NOMO-1 (cell line): Measurements from ENCODE around the gene TSHZ2.

Source experiments
- DNase-seq, 2 experiments: peaks; one replicate each; lab custom pipeline; 2025; ENCODE audit not compliant: unreplicated experiment in 2 of 2; lab: John Stamatoyannopoulos, UW

The TSHZ2 gene

GRCh38 chr20:53124075-53124551, 152.0 kb downstream of the TSHZ2 start:
- DNase-seq = no peak

DNA sequence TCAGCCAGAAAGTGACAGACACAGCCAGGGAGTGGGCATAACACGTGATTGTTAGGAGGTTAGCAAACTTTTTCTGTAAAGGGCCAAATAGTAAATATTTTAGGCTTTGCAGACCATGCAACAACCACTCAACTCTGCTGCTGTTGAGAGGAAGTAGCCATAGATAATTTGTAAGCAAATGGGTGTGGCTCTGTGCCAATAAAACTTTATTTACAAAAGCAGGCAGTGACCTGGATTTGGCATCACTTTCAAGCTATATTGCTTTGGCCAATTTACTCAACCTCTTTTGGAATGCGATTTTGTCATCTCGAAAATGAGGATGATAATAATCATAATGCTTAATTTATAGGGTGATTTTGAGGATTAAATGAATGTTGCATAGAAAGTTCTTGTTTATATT, 152.6 kb downstream of the TSHZ2 start:
- no peak for DNase-seq

- DNase-seq = no peak
These were observed 154.0 kb downstream of the TSHZ2 start for GRCh38 chr20:53126185-53126584.

GRCh38 chr20:53127027-53127426, 154.9 kb downstream of the TSHZ2 start:
- DNase-seq = no peak

DNA sequence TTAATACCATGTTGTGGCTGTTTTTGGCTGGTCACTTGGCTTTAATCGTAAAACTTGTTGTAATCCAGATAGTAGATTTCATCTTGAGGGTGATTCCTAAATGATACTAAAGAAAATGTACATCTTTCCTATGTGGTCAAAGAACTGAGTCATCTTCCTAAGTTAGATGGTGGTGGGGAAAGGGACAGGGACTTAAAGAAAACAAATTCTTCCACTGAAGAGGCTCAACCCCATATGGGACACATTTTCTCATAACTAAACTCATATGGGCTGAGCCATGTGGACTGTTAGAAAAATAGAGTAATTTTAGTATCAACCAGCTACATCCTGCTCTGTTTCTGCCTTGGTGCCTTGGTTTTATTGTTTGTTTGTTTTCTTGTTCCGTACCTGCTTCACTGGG, 155.8 kb downstream of the TSHZ2 start:
- no peak for DNase-seq

- no peak for DNase-seq
These were observed 157.4 kb downstream of the TSHZ2 start for GRCh38 chr20:53129563-53129962.

DNA sequence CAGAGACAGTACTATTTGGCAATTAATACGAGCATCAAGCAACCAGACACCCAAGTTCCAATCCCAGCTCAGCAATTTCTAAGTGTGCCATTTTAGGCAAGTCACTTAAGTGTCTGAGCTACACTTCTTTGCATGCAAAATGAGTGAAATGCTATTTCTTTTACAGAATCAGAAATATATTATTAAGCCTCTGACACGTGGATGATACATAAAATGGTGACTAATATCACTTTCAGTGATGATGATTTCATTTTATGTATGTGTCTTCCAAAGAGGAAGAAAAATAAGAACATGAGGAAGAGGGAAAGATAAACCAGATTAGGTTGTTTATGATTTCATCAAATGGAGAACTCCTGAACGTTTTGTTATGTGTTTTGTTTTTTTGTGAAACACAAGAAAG, 158.6 kb downstream of the TSHZ2 start:
- no peak for DNase-seq

GRCh38 chr20:53133125-53133524, 161.0 kb downstream of the TSHZ2 start:
- no peak for DNase-seq

DNA sequence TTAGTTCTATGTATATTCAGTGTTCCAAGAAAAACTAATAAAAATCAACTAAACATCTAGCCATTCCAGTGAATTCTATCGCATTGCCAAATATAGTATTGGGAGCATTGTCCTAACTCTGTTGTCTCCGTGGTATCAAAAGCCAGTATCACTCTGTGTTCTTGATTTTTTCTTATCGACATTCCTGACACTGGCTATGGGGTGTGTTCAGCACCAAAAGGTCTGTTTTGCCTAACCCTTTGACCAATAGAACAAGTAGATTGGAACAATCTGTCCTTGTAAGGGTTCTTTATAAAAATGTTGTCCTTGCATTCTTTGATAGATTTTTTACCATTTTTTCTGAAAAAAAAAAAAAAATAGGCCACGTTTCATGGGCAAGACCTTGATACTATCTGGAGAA, 161.5 kb downstream of the TSHZ2 start:
- DNase-seq = no peak

DNA sequence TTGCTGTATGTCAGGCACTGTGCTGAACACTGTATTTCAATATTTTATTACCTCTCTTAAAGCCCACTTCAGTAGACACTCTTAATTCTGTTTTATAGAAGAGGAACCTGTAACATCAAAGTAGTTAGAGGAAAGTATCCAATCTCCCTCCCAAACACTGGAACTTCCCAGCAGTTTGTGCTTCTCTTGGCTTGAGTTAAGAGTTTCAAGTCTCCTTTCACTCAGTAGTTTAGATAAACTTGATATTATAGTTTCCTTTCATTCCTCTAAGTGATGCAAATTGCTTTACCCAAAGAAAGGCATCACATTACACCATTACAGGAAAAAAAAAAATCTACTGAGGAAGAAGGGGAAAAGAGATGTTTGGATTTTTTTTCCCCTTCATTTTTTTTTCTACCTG, 164.3 kb downstream of the TSHZ2 start:
- no peak for DNase-seq

DNA sequence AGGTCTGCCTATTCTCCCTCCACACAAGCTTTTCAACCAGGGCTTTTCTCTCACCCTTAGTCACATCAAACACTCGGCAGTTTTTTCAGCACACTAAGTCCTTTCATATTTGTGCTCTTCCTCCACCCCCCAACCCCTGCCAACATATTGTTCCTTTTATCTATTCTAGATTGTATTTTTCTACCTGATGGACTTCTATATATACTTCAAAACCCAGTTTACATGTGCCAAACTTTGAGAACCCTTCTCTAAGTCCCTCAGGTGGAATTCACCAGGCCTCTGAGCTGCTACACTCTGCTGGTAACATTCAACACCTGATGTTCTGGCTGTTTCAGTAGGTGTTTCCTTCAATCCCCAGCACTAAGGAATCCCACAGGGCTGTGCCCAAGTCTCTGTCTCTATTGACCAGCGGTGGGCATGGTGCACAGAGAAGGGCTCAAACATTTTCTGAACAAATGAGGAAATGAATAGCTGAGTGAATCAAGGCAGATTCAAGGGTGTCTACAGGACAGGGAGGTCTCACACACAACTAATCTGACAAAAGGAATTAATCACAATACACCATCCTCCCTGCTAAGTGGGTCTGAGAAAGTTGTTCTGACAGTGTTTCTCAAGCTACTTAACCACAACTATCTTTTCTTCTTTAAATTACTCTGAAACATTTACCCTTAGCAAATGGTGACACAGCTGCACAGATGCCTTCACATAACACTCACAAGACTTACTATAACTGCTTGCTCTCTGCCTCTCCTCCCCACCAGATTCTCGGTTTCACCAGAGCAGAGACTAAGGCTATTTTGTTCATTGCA, 166.5 kb downstream of the TSHZ2 start:
- DNase-seq = no peak

GRCh38 chr20:53141201-53142050, 169.3 kb downstream of the TSHZ2 start:
- DNase-seq = no peak

DNA sequence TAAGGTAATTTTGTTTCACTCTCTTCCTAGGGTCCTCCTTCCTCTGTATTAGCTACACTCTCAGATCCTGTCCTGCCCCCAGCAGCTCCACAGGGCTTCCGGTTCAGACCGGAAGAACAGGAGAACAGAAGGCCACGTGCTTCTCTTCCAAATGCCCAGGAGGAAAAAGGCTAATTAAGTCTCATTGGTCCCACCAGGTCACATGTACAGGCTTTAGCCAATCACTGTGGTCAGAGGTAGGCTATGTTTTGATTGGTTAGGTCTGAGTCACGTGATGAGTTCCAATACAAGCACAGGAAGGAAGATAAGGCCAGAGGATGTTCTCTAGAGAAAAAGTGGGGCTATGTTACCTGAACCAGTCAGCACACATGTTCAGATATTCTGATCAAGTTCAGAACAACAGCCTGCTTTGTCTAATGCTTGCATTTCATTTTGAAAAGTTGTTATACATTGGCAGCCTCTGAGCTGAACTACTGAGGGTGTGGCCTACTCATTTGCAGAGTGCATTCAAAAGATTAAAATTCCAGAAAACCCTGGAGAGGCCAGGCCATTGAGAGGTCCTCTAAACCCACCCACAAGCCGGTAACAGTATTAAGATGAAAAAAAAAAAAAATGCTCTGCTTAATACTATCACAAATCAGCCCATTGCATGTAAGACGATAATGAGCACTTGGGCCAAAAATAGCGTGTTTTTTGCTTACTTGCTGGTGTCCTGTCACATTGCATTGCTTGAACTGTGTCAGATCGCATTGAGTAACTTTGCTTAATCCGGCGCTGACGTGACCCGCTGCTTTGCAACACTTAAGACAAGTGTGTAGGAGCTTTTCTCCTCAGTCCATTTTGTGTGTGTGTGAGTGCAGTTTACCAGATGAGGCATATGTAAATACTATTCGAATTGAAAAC, 170.3 kb downstream of the TSHZ2 start:
- no peak for DNase-seq

- no peak for DNase-seq
These were observed 174.2 kb downstream of the TSHZ2 start for GRCh38 chr20:53146201-53146891.

DNA sequence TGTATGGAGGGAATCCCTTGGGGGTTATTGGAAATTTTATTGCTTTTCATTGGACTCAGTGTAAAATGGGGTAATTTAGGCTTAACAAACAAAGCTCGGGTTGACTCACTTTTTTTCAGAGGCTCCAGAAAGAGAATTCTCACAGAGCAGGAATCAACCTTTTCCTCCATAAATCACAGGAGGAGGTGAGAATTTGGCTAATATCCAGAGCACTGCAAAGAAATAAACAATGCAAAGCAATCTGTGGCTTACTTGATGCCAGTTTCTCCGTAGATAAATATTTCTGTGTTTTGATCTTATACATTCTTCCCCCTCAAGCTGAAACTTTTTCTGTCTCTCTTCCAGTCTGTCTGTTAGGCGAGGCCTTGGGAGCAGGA, 176.6 kb downstream of the TSHZ2 start:
- DNase-seq = no peak

GRCh38 chr20:53149148-53149889, 177.2 kb downstream of the TSHZ2 start:
- no peak for DNase-seq

- DNase-seq = no peak
These were observed 177.7 kb downstream of the TSHZ2 start for GRCh38 chr20:53149890-53150205.

- no peak for DNase-seq
These were observed 178.4 kb downstream of the TSHZ2 start for GRCh38 chr20:53150532-53150931.

GRCh38 chr20:53152228-53152627, 180.1 kb downstream of the TSHZ2 start:
- DNase-seq = no peak

DNA sequence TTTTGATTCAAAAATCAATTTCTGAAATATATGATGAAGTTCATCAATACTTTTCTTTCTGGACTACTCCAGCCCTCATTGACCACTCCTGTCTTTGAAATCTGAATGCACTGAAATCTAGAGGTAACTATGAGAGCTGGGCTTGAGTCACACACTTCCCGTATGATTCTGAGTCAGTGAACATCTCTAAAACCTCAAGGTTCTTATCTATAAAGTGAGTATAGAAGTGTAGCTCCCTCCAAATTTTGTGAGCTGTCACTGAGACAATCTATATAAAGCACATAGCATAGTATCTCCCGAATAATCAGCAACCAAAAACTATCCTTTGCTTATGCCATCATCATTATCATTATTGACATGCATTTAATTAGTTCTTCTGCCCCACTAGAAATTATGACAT, 182.4 kb downstream of the TSHZ2 start:
- no peak for DNase-seq
